ENCODE results near the gene KLHL12.

KLHL12 gene

DNA sequence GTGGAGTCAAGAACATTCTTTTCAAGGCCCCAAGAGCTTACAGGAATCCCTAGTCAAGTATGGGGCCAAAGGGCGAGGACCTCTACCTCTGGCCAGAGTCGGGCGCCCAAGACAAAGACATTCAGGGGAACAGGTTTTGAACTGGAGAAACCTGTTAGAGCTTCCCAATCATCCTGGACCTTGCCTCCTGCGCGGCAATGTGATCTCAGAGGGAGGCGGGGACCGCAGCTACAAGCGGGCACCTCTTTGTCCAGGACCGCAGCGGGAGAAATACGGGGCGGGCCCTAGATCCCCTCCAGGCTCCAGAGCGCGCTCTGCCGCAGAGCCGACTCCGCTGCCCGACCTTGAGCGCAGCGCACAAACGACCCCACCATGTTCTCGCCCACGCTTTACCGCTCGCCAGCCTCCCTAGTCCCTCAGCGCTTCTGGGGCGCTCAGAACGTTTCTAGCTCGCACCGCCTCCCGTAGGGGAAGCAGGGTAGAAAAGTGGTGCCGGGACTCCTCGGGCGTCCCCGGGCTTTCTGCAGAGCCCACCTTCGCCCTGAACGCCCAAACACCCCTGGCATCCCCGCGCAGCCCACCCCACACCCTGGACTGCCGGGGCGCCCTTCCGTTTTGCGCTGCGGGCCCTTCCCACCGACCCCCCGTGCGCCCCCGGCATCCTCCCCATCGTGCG lies 66.2 kb downstream of the KLHL12 start:
- TF ChIP-seq, protein P1, sequence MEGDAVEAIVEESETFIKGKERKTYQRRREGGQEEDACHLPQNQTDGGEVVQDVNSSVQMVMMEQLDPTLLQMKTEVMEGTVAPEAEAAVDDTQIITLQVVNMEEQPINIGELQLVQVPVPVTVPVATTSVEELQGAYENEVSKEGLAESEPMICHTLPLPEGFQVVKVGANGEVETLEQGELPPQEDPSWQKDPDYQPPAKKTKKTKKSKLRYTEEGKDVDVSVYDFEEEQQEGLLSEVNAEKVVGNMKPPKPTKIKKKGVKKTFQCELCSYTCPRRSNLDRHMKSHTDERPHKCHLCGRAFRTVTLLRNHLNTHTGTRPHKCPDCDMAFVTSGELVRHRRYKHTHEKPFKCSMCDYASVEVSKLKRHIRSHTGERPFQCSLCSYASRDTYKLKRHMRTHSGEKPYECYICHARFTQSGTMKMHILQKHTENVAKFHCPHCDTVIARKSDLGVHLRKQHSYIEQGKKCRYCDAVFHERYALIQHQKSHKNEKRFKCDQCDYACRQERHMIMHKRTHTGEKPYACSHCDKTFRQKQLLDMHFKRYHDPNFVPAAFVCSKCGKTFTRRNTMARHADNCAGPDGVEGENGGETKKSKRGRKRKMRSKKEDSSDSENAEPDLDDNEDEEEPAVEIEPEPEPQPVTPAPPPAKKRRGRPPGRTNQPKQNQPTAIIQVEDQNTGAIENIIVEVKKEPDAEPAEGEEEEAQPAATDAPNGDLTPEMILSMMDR (IDR thresholded peaks at IDR 0.05; ENCODE audit: low read depth, low read length, missing control alignments), result no peak
- H3K36me3 ChIP-seq (replicated peaks), result no peaks in the 10 kb centered on the region
- in situ Hi-C loops (cut with HindIII; ENCODE audit: low pct_ligation_motif_present, low sequenced_read_pairs), result no loop called here
- H3K27me3 ChIP-seq (replicated peaks), result no peaks in the 10 kb centered on the region
- DNase-seq, result no peak
- no peak overlapping the region for H3K27ac ChIP-seq
- peak overlapping the region; percentile 70 for H3K4me3 ChIP-seq (ENCODE audit: low read depth, low read length)

DNA sequence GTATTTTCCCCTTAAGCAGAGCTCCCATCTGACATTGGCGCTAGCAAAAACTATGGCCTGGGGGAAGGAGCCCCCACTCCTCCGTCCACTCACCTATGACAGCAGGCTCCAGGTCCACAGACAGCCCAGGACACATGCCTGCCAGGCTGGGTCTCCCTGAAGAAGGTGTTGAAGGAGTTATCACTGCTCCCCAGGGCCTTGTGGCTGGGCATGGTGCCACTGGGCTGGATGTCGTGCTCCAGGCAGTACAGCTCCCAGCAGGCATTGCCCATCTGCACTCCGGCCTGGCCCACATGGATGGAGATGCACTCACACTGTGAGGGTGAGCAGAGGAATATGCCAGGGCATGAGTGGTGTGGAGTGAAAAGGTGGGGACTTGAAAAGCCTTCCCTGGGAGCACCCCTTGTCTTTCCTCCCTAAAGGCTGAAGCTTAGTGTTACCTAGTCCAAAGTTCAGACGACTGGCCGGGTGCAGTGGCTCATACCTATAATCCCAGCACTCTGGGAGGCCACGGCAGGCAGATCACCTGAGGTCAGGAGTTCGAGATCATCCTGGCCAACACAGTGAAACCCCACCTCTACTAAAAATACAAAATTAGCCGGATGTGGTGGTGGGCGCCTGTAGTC lies 68.1 kb downstream of the KLHL12 start:
- DNase-seq, result no peak
- Histone ChIP-seq H3K4me3 (ENCODE audit: low read depth, low read length) (no peak overlapping the region), H3K27me3 (replicated peaks) (no peaks in the 10 kb centered on the region), H3K27ac (no peak overlapping the region), H3K36me3 (replicated peaks) (no peaks in the 10 kb centered on the region)
- TF ChIP-seq, protein P1 (IDR thresholded peaks at IDR 0.05; ENCODE audit: low read depth, low read length, missing control alignments), result no peak
- in situ Hi-C loops (cut with HindIII; ENCODE audit: low pct_ligation_motif_present, low sequenced_read_pairs), result no loop called here

DNA sequence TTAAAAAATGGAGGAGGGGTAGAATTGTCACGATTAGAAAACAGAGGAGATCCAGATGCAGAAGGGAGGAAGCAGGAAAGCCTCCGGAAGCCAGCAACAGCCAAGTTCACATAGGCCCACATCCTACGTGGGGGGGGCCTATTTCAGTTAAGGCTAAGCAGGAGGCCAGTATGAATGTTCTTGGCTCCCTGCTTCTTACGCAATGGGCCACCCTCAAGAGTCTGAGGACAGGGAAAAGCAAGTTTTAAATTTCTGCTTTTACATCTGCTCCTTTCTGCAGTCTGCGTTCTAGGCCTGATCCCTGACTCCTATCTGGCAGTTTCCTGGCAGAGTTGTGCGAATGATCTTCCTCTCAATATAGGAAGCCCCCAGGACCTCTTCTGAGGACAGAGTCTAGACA lies 68.7 kb downstream of the KLHL12 start:
- H3K36me3 ChIP-seq (replicated peaks), result no peaks in the 10 kb centered on the region
- in situ Hi-C loops (cut with HindIII; ENCODE audit: low pct_ligation_motif_present, low sequenced_read_pairs), result no loop called here

DNA sequence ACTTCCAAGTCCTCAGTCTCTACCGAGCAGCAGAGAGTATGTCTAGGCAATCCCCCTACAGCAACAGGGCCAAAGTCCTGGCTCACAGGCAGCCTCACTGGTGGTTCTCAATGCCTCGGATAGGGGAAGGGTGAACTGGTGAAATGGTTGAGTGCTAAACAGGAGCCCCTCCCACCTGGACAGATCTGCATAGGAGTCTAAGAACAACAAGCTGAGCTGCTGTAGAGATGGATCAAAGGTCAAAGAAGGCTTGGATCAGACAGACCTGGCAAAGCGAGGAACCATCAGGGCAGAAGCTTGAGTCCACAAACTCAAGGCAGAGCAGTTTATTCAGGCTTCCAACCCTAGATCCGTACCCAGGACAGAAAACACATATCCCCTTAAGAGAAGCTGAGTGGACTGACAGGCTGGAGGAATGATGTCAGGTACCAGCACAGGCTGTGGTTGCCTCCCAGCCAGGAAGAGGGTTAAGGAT lies 69.9 kb downstream of the KLHL12 start:
- Histone ChIP-seq H3K27me3 (replicated peaks) (no peaks in the 10 kb centered on the region), H3K27ac (no peak overlapping the region), H3K36me3 (replicated peaks) (no peaks in the 10 kb centered on the region), H3K4me3 (ENCODE audit: low read depth, low read length) (no peak overlapping the region)
- in situ Hi-C loops (cut with HindIII; ENCODE audit: low pct_ligation_motif_present, low sequenced_read_pairs), result no loop called here
- no peak for DNase-seq
- TF ChIP-seq, protein P1 (IDR thresholded peaks at IDR 0.05; ENCODE audit: low read depth, low read length, missing control alignments), result no peak

More for the DNA sequence above, 68.7 kb downstream of the KLHL12 start:
- no peak overlapping the region for H3K27ac ChIP-seq
- no peak for DNase-seq
- H3K4me3 ChIP-seq (ENCODE audit: low read depth, low read length), result no peak overlapping the region
- no peaks in the 10 kb centered on the region for H3K27me3 ChIP-seq (replicated peaks)
- TF ChIP-seq, protein P1 (IDR thresholded peaks at IDR 0.05; ENCODE audit: low read depth, low read length, missing control alignments), result no peak

DNA sequence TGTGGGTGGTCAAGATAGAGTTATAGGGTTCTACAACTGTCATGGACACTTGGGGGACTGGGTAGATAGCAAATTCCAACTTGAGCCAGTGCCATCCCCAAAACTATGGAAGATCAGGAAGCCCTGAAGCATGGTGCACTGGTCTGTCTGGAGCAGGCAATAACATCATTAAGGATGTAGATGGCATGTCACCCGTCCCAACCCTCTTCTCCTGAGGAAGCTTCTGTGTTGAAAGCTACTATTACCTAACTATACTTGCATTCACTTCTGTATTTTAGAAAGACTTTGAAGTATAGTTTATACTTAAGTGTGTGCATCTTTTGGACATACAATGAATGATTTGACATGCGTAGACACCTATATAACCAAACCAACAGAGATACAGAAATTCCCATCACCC lies 71.0 kb downstream of the KLHL12 start:
- no peaks in the 10 kb centered on the region for H3K36me3 ChIP-seq (replicated peaks)
- no peaks in the 10 kb centered on the region for H3K27me3 ChIP-seq (replicated peaks)
- TF ChIP-seq, protein P1 (IDR thresholded peaks at IDR 0.05; ENCODE audit: low read depth, low read length, missing control alignments), result no peak
- H3K4me3 ChIP-seq (ENCODE audit: low read depth, low read length), result no peak overlapping the region
- H3K27ac ChIP-seq, result no peak overlapping the region
- in situ Hi-C loops (cut with HindIII; ENCODE audit: low pct_ligation_motif_present, low sequenced_read_pairs), result no loop called here
- no peak for DNase-seq

Measured in brain microvascular endothelial cell (primary cell).